GM18507 (cell line): ENCODE results near the gene IL1RAPL2.

ENCODE experiments used
- DNase-seq: peaks from one replicate; pipeline ENCODE4 v3.0.0; 2011; ENCODE audit warnings: low read depth; ENCODE audit not compliant: insufficient read length; ENCODE audit errors: extremely low spot score
- FAIRE-seq: peaks from 2 replicates; lab custom pipeline; 2011; peaks lifted over from hg19 to GRCh38; lab: Jason Lieb, UNC

Gene IL1RAPL2

DNA sequence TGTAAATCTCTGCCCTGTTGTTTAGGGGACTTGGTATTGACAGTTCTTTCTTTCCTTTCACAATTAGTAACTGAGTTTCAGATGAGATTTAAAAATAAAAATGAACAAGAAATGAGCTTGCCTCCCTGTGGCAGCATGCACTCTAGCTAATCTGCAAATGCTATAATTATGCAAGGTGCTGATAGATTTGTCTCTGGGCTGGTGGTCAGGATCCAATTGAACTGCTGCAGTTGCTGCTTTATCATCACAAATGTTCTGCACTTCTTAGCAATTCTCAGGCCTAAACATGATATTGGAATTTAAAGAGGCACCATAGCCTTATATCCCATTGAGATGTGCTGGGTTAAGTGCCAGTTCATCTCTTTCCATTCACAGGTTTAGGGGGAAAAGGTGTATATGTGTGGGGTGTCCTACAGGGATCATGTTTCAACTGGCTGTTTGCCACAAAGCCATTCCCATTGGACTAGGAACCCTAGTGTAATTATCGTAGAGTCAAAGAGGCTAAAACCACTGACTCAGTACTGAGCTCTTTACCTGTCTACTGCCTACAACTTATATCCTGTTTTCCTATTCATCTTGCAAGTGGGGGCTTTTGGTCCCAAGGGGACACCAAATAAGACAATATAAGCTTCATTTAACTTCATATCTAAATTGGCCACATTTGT lies 914.8 kb downstream of the IL1RAPL2 start:
- DNase-seq (no peak), FAIRE-seq (no peak)

DNA sequence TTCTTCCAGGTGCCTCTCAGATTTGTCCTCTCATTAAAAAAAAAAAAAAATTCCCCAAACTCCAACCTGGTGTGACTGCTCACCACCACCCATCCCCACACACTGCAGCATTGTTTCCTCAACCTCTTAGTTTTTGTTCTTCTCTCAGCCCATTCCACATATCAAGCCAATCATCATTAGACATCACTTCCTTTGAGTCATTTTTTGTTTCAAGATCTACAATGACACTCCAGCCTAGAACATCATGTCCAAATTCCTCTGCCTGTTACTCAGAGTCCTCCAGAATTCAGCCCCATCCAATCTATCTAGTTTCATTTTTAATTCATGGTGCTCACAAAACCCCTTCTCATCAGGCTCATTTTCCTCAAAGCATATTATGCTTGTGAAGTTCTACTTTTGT lies 917.0 kb downstream of the IL1RAPL2 start:
- DNase-seq (no peak), FAIRE-seq (no peak)

DNA sequence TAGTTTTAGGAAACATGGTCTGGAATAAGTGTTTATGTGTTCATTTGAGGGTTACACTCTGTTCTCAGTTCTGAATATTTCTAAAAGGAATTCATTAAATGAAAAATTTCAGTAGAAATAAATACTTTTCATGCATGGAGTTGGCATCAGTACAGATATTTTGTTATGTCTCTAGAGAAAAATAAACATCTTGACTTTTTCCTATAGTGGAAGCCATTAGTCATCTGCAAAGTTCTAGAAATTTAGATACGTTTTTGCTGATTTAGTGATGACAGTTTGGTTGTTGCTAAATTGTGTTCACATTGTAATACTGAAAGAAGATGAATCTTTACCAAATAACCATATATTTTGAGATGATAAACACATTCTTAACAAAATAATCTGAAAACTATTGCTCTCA lies 922.7 kb downstream of the IL1RAPL2 start:
- no peak for FAIRE-seq

DNA sequence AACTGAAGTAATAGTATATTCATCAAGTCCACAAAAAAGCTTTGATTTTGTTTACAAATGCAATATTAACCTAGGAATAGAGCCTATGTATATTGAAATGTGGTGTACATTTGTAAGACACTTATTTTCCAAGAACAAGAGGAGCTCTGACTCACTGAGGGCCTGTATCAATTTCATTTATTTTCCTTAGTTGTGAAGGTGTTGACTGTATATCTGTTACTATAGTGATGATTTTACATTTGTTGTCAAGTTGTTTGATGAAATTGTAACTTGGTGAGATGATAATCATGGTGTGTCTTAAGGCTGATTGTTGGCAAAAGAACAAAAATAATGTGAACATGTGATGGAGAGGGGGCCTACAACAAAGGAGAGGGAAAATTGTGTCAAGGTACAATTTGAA lies 929.4 kb downstream of the IL1RAPL2 start:
- FAIRE-seq (no peak), DNase-seq (no peak)

More for the DNA sequence above, 922.7 kb downstream of the IL1RAPL2 start:
- no peak for DNase-seq

DNA sequence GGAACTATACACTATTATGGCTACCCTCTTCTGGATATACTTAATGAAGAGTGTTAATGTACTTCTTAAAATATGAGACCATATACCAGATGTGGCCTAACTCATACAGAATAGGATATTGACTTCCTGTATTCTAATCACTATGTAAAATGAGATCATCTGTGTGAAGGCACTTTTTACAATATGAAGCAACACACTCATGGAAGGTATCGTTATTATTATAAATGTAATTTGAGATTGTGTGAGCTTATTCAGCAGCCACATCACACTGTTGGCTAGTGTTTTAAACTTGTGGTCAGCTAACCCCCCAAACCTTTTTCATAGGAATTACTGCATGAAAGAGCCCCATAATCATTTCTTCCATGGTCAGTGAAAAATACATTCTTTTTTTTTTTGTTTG lies 936.3 kb downstream of the IL1RAPL2 start:
- DNase-seq (no peak), FAIRE-seq (no peak)

DNA sequence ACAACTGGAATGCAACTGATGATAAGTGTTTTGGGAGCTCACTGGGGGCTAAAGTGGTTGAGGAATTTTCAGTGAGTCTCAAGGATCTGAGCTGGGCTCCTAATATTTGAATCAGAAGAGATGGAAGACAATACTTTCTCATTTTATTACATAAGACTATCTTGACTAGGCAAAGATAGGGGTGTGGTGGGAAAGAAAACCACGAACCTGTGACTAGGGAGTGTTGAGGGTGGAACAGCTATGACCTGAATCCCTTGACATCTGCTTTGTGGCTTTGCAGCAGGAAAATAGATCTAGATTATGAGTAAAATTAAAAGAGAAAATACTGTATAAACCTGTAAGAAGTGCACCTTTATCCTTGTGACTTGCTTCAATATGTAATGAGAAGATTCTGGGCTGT lies 949.6 kb downstream of the IL1RAPL2 start:
- no peak for FAIRE-seq

DNA sequence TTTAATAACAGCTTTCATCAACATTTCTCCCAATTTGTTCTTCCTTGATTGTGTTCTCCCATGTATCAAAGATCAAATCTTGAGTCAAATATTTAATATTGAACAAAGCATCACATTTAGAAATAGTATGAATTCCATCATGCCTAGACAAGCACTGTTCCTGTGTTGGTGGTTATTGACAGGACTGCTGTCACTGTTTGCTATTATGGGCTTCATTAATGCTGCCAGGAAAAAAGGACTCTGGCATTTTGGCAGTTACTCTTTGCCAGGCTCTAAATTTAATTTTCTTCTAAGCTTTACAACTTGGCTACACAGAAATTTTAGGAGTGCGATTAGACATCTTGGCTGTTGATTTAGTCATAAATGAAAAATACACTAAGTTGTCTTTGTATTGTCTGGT lies 960.4 kb downstream of the IL1RAPL2 start:
- no peak for FAIRE-seq
- DNase-seq: no peak

More for the DNA sequence above, 949.6 kb downstream of the IL1RAPL2 start:
- no peak for DNase-seq

DNA sequence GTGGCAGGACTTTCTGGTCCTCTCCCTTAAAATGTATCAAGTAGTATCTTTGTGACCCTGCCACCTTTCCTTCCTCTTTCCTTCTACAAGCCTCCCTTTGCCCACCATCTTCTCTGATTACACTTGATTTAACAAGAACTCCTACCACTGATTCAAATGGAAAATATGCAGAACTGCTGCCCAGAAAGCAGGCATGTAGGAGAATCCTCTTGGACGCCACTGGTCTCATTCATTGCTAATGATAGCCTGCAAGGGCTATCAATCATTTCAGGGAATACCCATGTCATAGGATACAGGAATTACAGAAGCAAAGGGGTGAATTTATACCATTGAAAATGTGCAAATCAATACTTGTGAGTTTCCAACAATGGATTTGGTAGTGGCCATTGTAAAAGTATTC lies 961.8 kb downstream of the IL1RAPL2 start:
- DNase-seq (no peak), FAIRE-seq (no peak)

DNA sequence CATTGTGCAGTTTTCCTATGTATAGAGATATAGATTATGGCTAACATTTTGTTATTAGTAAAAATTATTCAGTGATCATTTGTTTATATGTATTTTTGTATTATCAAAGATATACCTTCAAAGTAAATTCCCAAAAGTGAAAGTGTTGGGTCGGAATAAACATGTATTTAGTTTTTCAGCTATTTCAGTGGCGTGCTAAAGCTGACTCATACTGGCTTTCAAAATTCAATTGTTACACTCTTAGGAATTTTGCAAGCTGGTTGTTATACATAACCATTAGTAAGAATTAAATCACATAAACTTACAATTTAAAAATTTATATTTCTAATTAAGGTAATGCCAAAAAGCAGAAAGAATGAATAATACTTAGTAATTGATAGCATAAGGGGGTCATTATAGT lies 968.0 kb downstream of the IL1RAPL2 start:
- no peak for DNase-seq
- no peak for FAIRE-seq

DNA sequence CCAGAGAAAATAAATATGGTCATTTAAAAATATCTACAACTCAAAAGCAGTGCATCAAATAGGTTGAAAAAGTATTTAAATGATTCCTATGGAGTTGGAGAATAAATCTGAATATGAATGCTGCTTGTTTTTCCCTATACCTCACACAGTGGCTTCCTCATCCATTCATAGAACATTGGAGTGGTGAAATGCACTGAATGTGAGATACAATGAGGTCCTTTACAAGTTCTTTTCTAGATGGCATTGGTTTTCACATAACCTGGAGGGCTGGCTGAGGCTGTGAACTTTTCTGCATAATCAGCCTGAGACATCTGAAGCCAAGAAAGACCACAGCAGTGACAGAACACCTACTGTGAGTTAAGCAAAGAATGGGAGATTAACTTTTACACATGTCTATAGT lies 977.3 kb downstream of the IL1RAPL2 start:
- FAIRE-seq: no peak
- no peak for DNase-seq

DNA sequence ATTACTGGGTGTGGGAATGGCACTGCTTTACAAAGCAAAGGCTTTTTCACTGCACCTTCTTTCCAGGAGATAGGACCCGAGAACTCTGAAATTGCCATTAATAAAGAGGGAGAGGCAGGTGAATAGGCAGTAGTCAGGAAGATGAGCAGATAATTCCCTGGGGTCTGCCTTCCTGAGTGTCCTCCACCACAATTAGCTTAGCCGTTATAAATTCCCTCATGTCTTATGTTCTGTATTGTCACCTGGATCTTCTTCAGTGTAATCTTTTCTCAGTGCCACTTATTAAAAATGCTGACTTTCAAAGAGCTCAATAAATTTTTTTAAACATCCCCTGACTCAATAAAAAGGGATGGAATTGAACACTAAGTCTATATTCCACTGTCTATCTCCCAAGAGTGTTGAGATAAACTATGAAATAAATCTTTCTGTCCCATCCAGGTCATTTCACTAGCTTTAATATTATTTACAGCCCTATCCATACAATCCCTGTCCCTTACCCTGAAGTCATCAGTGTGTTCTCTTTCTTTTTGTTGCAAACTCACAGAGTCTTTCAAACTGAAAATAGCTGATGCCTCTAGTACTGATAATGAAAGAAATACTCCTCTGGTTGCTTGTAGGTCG lies 984.2 kb downstream of the IL1RAPL2 start:
- FAIRE-seq (no peak), DNase-seq (no peak)

DNA sequence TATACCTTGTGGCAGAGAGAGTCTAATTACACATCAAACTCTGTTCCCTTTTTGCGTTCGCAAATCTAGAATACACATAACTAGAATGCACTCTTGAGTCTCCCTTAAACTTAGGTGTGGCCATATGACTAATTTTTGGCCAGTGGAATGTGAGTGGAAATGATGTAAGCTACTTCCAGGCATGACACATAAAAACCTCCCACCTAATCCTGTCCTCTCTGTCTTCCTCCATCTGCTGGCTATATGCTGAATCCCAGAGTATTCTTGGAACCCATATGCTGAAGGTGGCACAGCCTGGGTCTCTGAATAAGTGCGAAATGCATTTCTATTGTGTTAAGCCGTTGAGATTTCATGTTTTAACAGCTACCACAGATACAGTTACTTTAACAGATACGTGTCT lies 986.4 kb downstream of the IL1RAPL2 start:
- no peak for FAIRE-seq
- no peak for DNase-seq

DNA sequence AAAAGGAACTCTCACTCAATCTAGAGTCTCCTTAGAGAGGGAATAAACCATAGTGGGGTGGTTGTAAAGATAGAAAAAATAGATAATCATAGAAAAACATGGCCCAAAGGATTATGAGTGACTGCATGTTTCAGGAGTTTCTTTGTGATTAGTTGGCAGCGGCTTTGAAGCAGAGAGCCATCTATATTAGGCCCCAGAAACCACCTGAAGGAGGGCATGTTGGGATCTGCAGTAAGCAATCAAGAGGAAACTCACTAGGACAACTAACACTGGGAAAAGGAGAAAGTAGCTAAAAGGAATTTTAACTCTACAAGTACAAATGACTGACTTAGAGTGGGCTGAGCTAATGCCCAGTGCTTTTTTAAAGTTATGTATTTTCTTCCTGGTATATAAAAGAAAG lies 987.1 kb downstream of the IL1RAPL2 start:
- FAIRE-seq: no peak
- no peak for DNase-seq

DNA sequence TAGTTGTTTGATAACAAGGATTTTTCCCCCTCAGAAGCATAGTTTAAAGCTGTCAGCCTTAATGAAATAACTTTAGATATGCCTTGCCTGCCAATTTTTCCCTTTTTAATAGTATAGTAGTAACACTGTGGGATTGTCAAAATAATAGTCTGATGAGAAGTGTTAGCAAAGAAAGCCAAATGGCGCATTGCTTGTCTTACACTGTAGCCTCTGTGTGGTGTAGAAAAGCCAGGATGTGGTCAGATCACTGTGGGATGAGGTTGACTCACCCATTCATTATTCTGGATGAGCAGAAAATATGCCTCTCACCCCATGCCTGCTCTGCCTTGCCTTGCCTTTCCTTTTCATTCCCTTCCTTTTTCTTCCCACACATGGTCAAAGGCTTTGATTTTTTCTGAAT lies 998.5 kb downstream of the IL1RAPL2 start:
- FAIRE-seq (no peak), DNase-seq (no peak)

DNA sequence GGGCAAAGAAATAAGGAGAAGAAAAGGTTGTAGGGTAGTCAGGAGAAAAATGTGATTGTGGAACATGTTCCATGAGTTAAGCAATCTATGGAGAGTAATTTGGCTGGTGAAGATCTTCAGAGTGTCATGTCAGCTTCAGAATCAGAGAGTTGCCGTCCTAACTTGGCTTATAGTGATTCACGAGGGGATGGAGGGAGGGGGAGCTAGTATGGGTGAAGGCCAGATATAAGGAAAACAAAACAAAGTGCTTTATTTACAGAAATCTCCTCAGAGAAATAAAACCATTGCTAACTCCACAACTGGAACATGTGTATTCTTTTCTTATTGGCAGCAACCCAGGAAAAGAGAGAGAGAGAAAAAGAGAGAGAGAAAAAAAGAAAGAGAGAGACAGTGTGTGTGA lies 999.9 kb downstream of the IL1RAPL2 start:
- no peak for FAIRE-seq
- no peak for DNase-seq

DNA sequence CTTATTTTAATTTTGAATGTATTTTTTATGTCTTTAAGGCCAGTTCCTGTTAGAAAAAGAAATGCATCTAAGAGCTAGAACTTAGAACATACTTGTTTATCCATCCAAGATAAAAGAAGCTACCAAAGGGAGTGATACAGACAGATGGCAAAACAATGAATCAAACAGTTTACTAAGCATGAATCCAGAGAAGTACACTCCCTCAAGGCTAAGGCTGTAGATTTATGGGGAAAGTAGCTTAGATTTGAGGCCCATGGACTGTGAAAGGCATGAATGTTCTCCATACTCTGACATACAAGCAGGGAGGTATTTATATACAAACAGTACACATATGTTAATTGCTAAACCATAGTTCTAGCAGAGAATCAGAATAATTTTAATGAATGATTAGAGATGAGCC lies 1001.1 kb downstream of the IL1RAPL2 start:
- FAIRE-seq: no peak
- DNase-seq: no peak

DNA sequence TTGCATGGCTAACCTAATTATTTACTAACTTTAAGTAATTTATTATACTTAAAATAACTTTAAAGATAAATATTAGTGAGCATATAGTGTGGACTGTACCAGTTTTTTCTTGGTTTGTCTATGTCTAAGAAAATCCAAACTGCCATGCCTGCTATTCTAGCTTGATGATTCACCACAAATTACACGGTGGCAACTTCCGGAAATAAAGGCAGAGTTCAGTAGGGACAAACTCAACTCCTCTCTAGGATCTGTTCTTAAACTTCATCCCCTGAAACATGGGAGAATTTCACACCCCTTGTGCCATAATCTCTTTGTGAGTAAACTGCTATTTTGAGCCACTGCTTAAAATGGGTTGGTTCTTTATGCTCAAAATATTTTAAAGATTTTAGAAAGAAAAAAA lies 1042.7 kb downstream of the IL1RAPL2 start:
- no peak for DNase-seq

DNA sequence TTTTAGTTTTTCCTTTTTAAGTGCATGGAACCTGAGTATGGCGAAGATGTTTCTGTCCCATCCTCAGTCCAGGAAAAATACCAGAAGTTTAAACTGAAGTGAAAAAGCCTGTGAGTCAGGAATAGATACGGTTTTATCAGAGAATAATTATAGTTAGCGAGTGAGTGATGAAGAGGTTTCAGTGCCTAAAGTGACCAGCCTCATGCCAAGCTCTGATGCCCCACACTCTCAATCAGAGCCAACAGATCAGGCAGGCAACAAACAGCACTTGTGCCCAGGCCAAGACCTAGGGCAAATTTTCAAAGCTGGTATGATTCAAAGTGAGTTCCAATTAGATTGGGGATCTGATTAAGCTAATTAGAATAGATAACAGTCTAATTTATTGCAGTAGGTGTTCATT lies 1043.5 kb downstream of the IL1RAPL2 start:
- no peak for FAIRE-seq
- no peak for DNase-seq

More for the DNA sequence above, 1042.7 kb downstream of the IL1RAPL2 start:
- FAIRE-seq: no peak

DNA sequence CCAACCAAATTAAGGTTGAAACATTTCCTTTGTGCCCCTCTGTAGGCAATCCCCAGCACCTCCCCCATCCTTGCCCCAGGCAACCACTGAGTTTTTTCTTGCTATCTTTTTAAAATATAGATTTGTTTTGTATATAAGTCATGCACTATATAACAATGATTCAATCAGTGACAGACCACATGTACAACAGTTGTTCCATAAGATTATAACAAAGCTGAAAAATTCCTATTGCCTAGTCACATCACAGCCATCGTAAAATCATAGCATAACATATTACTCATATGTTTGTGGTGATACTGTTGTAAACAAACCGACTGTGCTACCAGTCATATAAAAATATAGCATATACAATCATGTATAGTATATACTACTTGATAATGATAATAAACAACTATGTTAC lies 1044.4 kb downstream of the IL1RAPL2 start:
- FAIRE-seq: no peak
- DNase-seq: no peak

DNA sequence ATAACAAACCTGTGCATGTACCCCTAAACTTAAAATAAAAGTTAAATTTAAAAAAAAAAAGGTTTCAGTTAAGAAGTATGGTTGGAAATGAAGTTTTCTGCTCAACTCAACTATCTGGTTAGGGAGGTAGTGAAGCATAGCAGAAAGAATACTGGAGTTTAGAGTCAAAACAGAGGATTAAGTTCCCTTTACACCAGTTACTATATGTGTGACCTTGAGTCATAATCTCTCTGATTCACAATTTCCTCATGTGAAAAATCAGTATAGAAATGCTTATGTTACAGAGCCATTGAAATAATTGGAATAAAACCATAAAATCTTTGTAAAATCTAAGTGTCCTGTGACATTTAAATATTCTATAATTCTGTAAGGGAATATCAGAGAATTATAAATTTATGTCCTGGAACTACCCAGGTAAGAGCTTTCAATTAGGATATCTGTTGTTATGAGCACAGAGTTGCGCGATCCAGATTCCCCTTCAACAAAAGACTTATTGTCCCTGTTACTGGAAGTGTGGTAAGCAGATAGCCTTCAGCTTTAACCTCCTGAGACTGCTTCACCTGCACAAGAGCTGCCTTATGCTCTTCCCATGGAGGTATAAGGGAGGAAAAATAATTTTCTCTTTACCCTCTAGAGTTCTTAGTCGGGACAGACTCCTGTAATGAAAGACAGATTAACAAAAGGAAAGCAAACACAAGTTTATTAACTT lies 1052.5 kb downstream of the IL1RAPL2 start:
- DNase-seq (no peak), FAIRE-seq (no peak)

DNA sequence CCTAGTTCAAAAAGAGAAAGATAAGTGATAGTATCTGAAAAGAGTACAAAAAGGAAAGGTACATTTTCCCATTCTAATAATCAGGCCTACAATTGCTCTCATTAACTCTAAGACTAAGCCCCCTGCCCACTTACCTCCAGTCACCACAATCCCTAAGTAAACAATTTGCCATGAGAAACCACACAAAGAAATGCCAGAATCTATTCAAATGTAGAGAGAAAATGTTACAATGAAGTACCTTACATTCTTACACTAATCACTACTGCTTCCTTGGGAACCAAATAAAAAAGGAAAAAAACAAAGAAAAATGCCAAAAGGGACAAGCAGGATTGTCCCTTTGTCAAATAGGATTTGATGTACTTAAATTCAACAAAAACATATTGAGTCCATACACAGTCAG lies 1068.2 kb downstream of the IL1RAPL2 start:
- DNase-seq (no peak), FAIRE-seq (no peak)
